Adrenal gland (tissue), 5 donors: ENCODE measurements around the gene ZNF138.

ENCODE experiments used
- CTCF ChIP-seq, 6 experiments: fragments of 450-650 bp in 4 of 6; fragments of 200-600 bp in 2 of 6; sonication (generic) in 1 of 6; IDR thresholded peaks; 1 replicate in 5 of 6; 2 replicates in 1 of 6; pipeline versions ENCODE4 v1.5.1 to v1.8.0; 2016 to 2021; ENCODE audit warnings: antibody characterized with exemption in 6 of 6, mild to moderate bottlenecking in 2 of 6, moderate library complexity in 1 of 6
- POLR2A ChIP-seq, 2 donors: fragments of 450-650 bp; IDR thresholded peaks; one replicate each; pipeline ENCODE4 v1.6.1; 2017; ENCODE audit warnings: antibody characterized with exemption in 2 of 2, mild to moderate bottlenecking in 2 of 2, moderate library complexity in 1 of 2
- donor health status: DM: no; HTN: no; CAD: no.

GRCh38 chr7:64744680-64745079 lies 49.5 kb upstream of the ZNF138 start:
- TF ChIP-seq CTCF (IDR thresholded peaks at IDR 0.05) = no peak
- no peak for TF ChIP-seq POLR2A (IDR thresholded peaks at IDR 0.05)
